Stomach smooth muscle (tissue), 2 donors: ENCODE measurements around the gene AP5Z1.

ENCODE experiments used
- H3K27ac ChIP-seq: one replicate; pipeline ENCODE4 v1.7.0; 2013; ENCODE audit warnings: mild to moderate bottlenecking, low read length, inconsistent platforms
- H3K27me3 ChIP-seq, 2 donors: one replicate each; pipeline ENCODE4 v1.7.0; 2013; ENCODE audit warnings: low read length in 2 of 2; ENCODE audit not compliant: insufficient read depth in 2 of 2, control insufficient read depth in 1 of 2
- H3K36me3 ChIP-seq, 2 donors: one replicate each; pipeline ENCODE4 v1.7.0; 2013; ENCODE audit warnings: low read length in 2 of 2; ENCODE audit not compliant: control insufficient read depth in 2 of 2, insufficient read depth in 2 of 2
- H3K4me1 ChIP-seq: one replicate; pipeline ENCODE4 v1.7.0; 2013; ENCODE audit warnings: low read length; ENCODE audit not compliant: control insufficient read depth, insufficient read depth
- H3K4me3 ChIP-seq, 2 donors: one replicate each; pipeline ENCODE4 v1.7.0; 2013; ENCODE audit warnings: low read length in 2 of 2
- H3K9ac ChIP-seq, 2 donors: one replicate each; pipeline ENCODE4 v1.7.0; 2013; ENCODE audit warnings: low read length in 2 of 2, mild to moderate bottlenecking in 1 of 2
- H3K9me3 ChIP-seq, 2 donors: one replicate each; pipeline ENCODE4 v1.7.0; 2013; ENCODE audit warnings: low read length in 2 of 2; ENCODE audit not compliant: control insufficient read depth in 2 of 2
- donor health status: healthy.
- donor health status: Pancreatic carcinoma.

The AP5Z1 gene

DNA sequence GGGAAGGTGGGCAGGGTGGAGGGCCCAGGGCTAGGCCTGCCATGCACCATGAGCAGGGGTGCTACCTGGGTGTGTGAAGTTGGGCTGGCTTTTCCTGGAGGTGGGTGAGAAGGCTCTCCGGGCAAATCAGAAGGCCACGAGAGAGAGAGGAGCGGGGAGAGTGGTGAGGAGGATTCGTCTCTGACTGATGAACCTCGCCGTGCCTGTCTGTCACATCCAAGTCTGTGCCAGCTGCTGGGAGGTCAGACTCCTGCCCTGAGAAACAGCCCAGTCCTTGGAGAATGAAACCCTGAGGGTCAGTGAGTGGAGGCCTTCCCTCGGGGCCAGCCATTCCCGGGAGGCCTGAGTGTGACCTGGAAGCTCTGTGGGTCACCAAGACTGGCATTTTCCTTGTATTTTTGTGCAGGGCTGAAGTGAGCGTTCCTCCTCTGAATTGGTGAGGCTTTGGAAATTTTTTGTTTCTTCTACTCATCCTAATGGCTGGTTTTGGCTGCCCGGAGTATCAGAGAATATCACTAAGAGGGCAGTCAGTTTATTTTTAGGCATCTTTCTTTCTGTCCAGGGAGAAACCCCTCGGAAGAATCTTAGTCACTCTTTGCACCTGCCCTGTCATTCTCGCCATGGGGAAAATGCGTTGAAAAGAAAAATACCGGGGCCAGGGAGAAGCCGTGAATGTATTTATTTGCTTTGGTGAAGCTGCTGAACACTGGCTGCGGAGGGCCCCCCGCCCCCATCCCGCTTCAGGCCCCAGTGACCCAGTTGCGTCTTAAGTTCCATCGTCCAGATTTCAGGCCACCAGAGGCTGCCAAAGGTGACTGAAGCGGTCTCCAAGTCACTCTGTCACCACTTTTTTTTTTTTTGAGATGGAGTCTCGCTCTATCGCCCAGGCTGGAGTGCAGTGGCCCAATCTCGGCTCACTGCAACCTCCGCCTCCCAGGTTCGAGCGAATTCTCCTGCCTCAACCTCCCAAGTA, 6.5 kb upstream of the AP5Z1 start:
- peak overlapping the region; percentile 99 for H3K27ac ChIP-seq
- H3K36me3 ChIP-seq, result peaks cover 5 to 13% of the 10 kb centered on the region in 2 donors
- H3K9ac ChIP-seq, result peak overlapping the region; percentile 74 to 80
- H3K27me3 ChIP-seq, result no peaks in the 10 kb centered on the region
- peak overlapping the region; percentile 64 to 78 for H3K4me3 ChIP-seq
- peaks cover 67% of the 10 kb centered on the region for H3K4me1 ChIP-seq
- no peaks in the 10 kb centered on the region for H3K9me3 ChIP-seq

DNA sequence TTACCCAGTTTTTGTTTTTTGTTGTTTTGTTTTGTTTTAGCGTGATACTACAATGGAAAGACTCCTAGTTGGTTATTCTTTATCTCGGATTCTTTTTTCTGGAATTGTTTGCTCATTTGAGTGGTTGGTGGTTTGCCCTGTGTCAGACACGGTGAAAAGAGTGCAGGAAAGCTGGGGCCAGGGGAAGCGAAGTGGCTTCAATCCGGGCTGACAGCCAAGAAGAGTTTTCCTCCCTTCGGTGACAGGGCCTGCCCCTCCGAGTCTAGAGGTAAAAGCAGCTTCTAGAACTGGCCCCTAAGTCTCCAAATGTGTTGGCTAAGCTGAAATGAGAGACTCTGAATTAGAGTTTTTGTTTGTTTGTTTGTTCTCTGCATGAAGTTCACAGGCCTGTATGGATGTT, 5.7 kb upstream of the AP5Z1 start:
- H3K27ac ChIP-seq, result peak overlapping the region; percentile 99
- no peaks in the 10 kb centered on the region for H3K9me3 ChIP-seq
- H3K4me1 ChIP-seq, result peaks cover 67% of the 10 kb centered on the region
- H3K9ac ChIP-seq, result peak overlapping the region; percentile 64 to 80
- H3K36me3 ChIP-seq, result peaks cover 4 to 10% of the 10 kb centered on the region in 2 donors
- peak overlapping the region; percentile 43 to 78 for H3K4me3 ChIP-seq
- no peaks in the 10 kb centered on the region for H3K27me3 ChIP-seq

DNA sequence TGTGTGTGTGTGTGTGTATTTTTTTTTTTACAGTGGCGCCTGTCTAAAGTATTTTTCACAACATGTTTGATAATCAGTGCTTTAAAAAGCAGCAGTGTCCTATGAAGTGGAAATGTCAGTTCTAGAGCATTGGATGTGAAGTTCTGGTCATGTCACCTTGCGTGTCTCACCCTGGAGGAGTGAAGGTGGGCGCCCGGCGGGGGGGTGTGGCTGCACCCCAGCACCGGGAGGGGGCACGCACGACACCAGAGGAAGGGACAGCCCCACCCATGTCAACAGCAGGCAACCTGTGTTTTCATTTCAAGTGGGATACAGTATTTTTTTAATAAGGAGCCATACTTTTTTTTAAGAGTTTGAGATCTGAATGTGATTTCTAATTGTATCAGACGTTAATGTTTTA, 4.5 kb upstream of the AP5Z1 start:
- peak overlapping the region in 1 of 2 donors; percentile 52 for H3K4me3 ChIP-seq
- H3K9ac ChIP-seq, result no peak overlapping the region
- H3K27me3 ChIP-seq, result no peaks in the 10 kb centered on the region
- peaks cover 58% of the 10 kb centered on the region for H3K4me1 ChIP-seq
- peaks cover 4 to 10% of the 10 kb centered on the region in 2 donors for H3K36me3 ChIP-seq
- H3K27ac ChIP-seq, result peak overlapping the region; percentile 99
- H3K9me3 ChIP-seq, result no peaks in the 10 kb centered on the region

DNA sequence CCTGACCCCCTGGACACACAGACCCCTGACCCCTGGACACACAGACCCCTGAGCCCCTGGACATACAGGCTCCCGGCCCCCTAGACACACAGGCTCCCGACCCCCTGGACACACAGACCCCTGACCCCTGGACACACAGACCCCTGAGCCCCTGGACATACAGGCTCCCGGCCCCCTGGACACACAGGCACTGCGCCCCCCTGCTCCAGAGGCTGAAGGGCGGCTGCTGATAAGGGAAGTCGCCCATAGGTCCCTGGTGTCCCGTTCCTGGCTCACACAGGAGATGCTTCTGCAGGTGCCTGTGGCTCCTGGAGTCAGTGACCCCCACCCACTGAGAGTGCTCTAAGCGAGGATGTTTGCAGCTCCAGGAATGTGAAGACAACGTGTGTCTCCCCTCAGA, 3.7 kb upstream of the AP5Z1 start:
- Histone ChIP-seq H3K9me3 (no peaks in the 10 kb centered on the region), H3K4me3 (no peak overlapping the region), H3K27me3 (no peaks in the 10 kb centered on the region), H3K9ac (no peak overlapping the region), H3K27ac (peak overlapping the region; percentile 99), H3K36me3 (peaks cover 4 to 10% of the 10 kb centered on the region in 2 donors), H3K4me1 (peaks cover 58% of the 10 kb centered on the region)

DNA sequence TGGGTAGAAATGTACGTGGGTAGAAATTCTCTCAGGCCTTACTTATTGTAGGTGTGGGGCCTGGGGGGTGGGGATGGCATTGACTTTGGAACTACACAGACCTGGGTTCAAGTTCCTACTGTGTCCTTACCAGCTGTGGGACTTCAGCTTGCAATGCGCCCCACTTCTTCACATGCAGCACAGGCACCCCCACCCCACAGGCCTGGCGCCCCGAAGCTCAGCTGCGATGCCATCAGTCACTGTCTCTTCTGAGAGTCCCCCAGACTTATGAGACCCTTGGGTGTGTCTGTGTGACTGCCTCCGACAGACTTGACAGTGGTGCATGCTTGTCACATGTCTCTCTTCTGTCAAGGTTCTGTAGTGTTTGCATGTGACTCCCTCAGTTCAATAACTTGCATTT, 3.1 kb upstream of the AP5Z1 start:
- no peaks in the 10 kb centered on the region for H3K27me3 ChIP-seq
- H3K4me3 ChIP-seq, result no peak overlapping the region
- no peaks in the 10 kb centered on the region for H3K9me3 ChIP-seq
- H3K36me3 ChIP-seq, result peaks cover 4 to 10% of the 10 kb centered on the region in 2 donors
- H3K4me1 ChIP-seq, result peaks cover 59% of the 10 kb centered on the region
- H3K9ac ChIP-seq, result no peak overlapping the region
- peak overlapping the region; percentile 99 for H3K27ac ChIP-seq

DNA sequence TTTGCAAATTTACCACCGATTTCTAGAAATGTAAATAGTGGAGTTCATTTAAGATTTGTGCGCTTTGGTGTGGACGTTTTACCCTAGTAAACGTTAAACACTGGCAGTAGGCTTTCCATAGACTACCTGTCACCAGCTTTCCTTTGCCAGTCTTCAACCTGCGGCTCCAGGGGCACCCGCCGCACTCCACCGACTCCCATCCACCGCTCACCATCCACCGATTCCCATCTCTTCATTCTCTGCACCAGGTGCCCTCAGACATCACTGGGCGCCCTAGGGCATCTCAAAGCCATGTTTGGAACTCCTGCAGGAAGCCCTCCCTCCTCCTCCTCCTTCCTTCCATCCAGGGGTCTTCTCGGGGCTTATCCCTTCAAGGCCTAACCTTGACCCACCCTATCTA, 1.4 kb upstream of the AP5Z1 start:
- H3K27ac ChIP-seq, result peak overlapping the region; percentile 90
- no peaks in the 10 kb centered on the region for H3K27me3 ChIP-seq
- peaks cover 4 to 10% of the 10 kb centered on the region in 2 donors for H3K36me3 ChIP-seq
- H3K4me1 ChIP-seq, result peaks cover 52% of the 10 kb centered on the region
- no peaks in the 10 kb centered on the region for H3K9me3 ChIP-seq
- peak overlapping the region in 1 of 2 donors; percentile 69 for H3K4me3 ChIP-seq
- peak overlapping the region in 1 of 2 donors; percentile 81 for H3K9ac ChIP-seq

DNA sequence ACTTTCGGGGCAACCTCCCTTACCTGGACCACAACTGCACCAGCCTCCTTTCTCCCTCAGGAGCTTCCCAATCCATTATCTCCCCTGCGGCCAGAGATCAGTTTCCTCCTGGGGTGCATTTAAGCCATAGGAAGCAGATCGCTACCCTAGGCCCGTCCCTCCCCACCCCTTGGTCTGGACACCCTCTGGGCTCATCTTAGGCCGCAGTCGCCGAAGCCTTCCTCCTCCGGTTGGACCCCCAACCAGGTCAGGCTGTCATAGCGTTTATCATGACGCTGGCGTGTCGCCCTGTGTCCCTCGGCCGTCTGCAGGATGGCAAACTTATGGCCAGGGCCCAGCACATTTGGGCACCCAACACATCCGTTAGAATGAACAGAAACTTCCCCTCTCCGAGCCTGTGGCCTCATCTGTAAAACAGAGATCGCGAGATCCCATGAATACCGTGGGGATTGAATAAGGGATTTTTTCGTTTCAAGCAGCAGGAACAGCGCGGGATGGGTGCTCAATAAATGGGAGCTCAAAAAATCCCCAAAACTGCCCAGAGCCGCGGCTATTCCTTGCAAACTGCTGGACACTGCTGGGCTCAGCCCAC, 669 bp upstream of the AP5Z1 start:
- H3K36me3 ChIP-seq, result peaks cover 4 to 10% of the 10 kb centered on the region in 2 donors
- H3K27ac ChIP-seq, result peak overlapping the region; percentile 90
- no peaks in the 10 kb centered on the region for H3K27me3 ChIP-seq
- no peaks in the 10 kb centered on the region for H3K9me3 ChIP-seq
- H3K4me3 ChIP-seq, result peak overlapping the region; percentile 69 to 97
- H3K4me1 ChIP-seq, result peaks cover 47% of the 10 kb centered on the region
- H3K9ac ChIP-seq, result peak overlapping the region; percentile 81 to 94

DNA sequence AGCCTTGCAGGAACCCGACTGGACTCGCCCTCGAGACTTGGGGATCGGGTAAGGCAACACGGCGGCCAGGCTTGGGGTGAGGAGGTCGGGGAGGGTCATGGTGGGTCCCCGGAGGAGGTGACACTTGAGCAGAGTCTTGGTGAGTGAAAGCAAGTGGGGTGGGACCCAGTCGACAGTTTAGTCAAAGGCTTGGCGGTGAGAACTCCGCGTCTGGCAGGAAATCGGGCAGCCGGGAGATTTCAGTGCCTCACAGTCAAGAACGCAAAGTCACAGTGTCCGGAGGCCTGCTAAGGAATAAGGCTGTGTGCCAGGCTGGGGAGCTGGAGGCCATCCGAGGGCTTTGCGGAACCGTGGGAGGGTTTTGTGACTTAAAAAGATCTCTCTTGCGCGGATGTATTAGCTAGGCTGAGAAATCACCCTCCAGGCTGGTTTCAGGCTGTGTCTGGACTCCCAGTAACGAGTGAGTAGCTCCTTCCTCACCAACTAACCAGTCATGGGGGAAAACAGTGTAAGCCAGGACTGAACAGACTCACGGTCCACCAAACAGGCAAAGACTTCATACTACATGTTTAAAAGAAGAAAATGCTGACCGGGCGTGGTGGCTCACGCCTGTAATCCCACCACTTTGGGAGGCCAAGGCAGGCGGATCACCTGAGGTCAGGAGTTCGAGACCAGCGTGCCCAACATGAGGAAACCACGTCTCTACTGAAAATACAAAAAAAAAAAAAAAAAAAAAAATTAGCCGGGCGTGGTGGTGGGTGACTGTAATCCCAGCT, 613 bp downstream of the AP5Z1 start:
- Histone ChIP-seq H3K4me3 (peak overlapping the region; percentile 69 to 97), H3K4me1 (peaks cover 40% of the 10 kb centered on the region), H3K9me3 (no peaks in the 10 kb centered on the region), H3K9ac (peak overlapping the region; percentile 81 to 91), H3K27ac (peak overlapping the region; percentile 90), H3K27me3 (no peaks in the 10 kb centered on the region), H3K36me3 (peaks cover 7 to 11% of the 10 kb centered on the region in 2 donors)

DNA sequence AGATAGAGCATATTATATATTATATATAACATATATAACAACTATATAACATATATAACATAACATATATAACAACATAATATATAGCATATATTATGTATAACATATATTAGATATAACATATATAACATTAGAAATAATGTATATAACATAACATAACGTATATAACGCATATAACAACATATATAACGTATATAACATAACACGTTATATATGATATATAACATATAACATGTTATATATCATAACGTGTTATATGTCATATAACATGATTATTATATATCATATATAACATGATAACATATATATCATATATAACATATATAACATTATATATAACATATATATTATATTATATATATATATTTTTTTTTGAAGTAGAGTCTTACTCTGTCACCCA, 3.7 kb downstream of the AP5Z1 start:
- peaks cover 18 to 19% of the 10 kb centered on the region in 2 donors for H3K36me3 ChIP-seq
- no peaks in the 10 kb centered on the region for H3K9me3 ChIP-seq
- no peak overlapping the region for H3K27ac ChIP-seq
- no peak overlapping the region for H3K4me3 ChIP-seq
- peaks cover 25% of the 10 kb centered on the region for H3K4me1 ChIP-seq
- H3K27me3 ChIP-seq, result no peaks in the 10 kb centered on the region
- H3K9ac ChIP-seq, result no peak overlapping the region

DNA sequence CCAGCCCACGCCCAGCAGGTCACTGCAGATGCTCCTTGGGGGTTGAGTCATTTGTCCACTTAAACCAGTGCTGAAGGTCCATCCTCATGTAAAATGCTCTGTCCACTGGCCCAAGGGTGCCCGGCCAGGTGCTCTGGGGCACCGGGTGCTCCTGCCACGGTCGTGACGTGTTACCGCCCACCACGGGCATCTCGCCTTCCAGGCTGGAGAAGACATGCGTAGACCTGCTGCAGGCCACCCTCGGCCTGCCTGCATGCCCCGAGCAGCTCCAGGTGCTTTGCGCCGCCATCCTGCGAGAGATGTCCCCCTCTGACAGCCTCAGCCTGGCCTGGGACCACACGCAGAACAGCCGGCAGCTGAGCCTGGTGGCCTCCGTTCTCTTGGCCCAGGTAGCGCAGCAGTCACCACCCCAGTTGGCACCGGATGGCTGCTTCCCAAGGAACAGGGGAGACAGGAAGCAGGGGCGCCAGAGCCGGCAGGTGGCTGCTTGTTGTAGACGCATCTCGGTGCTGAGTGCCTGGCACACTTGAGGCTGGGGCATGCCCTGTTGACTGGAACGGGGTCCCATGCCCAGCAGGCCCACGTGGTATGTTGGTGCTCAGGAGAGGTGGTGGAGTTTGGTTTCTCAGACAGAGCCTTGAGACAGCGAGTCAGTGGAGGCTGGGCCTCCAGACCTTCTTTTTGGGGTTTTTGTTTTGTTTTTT, 6.1 kb downstream of the AP5Z1 start:
- peaks cover 18 to 30% of the 10 kb centered on the region in 2 donors for H3K36me3 ChIP-seq

More for the DNA sequence above, 6.1 kb downstream of the AP5Z1 start:
- Histone ChIP-seq H3K9ac (no peak overlapping the region), H3K4me3 (no peak overlapping the region), H3K9me3 (no peaks in the 10 kb centered on the region), H3K27ac (no peak overlapping the region), H3K27me3 (no peaks in the 10 kb centered on the region), H3K4me1 (peaks cover 10% of the 10 kb centered on the region)
